H1 (cell line): ENCODE data around the gene E2F3. TPM values are rescaled to one million over a fixed set of nuclear protein-coding genes. Genes with fewer than 3 reads are reported as not detected.

Experiments used
- BRCA1 ChIP-seq: IDR thresholded peaks from 2 replicates; pipeline ENCODE4 v1.6.1; 2012; ENCODE audit warnings: low read depth, low read length, improper control_type of control experiment
- CEBPB ChIP-seq: IDR thresholded peaks from 2 replicates; pipeline ENCODE4 v1.6.1; 2012; ENCODE audit warnings: low read depth, low read length
- CHD1 ChIP-seq: IDR thresholded peaks from 2 replicates; pipeline ENCODE4 v1.6.1; 2012; ENCODE audit warnings: low read depth, low read length, improper control_type of control experiment
- CHD7 ChIP-seq: fragments of 300-600 bp; sonication (generic); IDR thresholded peaks from 2 replicates; pipeline ENCODE4 v1.7.1; 2012; ENCODE audit warnings: low read length, moderate library complexity, mild to moderate bottlenecking, inconsistent platforms; ENCODE audit not compliant: insufficient replicate concordance
- E2F6 ChIP-seq: IDR thresholded peaks from 2 replicates; pipeline ENCODE4 v1.6.1; 2012; ENCODE audit warnings: inconsistent platforms
- EGR1 ChIP-seq: IDR thresholded peaks from 2 replicates; pipeline ENCODE4 v1.6.1; 2011; ENCODE audit warnings: low read depth, low read length, borderline replicate concordance
- GTF2F1 ChIP-seq: IDR thresholded peaks from 2 replicates; pipeline ENCODE4 v1.6.1; 2012; ENCODE audit warnings: low read depth, low read length, improper control_type of control experiment, borderline replicate concordance
- TCF12 ChIP-seq: IDR thresholded peaks from 2 replicates; pipeline ENCODE4 v1.6.1; 2011; ENCODE audit warnings: low read depth, mild to moderate bottlenecking, low read length
- polyA plus RNA-seq, 7 experiments: library from polyadenylated mRNA; depleted of rRNA in 3 of 7; stranded (reverse) in 5 of 7; unstranded in 2 of 7; fragments of >200 nt in 5 of 7; fragments of 200-250 nt in 2 of 7; gene quantifications; 1 replicate in 5 of 7; 2 replicates in 1 of 7; 4 replicates in 1 of 7; pipeline versions ENCODE4 v1.2.1 to v1.2.3, GENCODE V29; 2011 to 2013; ENCODE audit warnings: missing spikeins in 2 of 7, mixed read lengths in 2 of 7
- total RNA-seq: library from RNA; stranded (reverse); fragmentation: NEBNext Ultra II Directional; extraction: Animal tissue kit (Norgen Biotek cat#: 25700); gene quantifications from 2 replicates; pipeline ENCODE4 v1.2.1, GENCODE V29; 2021
- TF ChIP-seq, protein P1 (sequence below), 3 experiments: IDR thresholded peaks; 1 replicate in 2 of 3; 2 replicates in 1 of 3; pipeline versions ENCODE4 v1.5.1 to v1.6.1; 2011; ENCODE audit warnings: low read length in 3 of 3, mild to moderate bottlenecking in 3 of 3, inconsistent platforms in 2 of 3, low read depth in 1 of 3, moderate library complexity in 1 of 3; ENCODE audit not compliant: insufficient read depth in 1 of 3; ENCODE audit errors: control extremely low read depth in 1 of 3

Gene E2F3
- total and polyA plus RNA-seq, 2 of the 8 experiments (the other 6 are each of a cell fraction or from before 2014, with no cell fraction given): 14.9 to 42.2 TPM

DNA sequence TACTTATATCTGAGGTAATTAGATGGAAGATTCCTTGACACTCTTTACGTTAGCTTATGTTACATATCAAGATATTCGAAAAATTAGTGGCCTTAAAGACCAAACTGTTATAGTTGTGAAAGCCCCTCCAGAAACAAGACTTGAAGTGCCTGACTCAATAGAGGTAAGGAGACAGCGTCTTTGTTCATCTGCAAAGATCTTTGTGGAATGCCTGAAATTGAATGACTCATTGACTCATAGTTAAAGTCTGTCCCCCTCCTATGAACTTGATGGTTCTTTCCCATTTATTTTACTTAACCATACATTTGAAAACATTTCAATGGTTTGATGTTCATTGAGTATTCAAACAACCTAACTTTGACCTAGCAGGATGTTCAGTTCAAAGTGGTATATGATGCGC, 85.0 kb downstream of the E2F3 start (continued):
- TF ChIP-seq CHD7 (no peak), BRCA1 (no peak), TCF12 (no peak), GTF2F1 (no peak), CEBPB (no peak), E2F6 (no peak), CHD1 (no peak), EGR1 (no peak)
- TF ChIP-seq, protein P1, sequence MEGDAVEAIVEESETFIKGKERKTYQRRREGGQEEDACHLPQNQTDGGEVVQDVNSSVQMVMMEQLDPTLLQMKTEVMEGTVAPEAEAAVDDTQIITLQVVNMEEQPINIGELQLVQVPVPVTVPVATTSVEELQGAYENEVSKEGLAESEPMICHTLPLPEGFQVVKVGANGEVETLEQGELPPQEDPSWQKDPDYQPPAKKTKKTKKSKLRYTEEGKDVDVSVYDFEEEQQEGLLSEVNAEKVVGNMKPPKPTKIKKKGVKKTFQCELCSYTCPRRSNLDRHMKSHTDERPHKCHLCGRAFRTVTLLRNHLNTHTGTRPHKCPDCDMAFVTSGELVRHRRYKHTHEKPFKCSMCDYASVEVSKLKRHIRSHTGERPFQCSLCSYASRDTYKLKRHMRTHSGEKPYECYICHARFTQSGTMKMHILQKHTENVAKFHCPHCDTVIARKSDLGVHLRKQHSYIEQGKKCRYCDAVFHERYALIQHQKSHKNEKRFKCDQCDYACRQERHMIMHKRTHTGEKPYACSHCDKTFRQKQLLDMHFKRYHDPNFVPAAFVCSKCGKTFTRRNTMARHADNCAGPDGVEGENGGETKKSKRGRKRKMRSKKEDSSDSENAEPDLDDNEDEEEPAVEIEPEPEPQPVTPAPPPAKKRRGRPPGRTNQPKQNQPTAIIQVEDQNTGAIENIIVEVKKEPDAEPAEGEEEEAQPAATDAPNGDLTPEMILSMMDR (IDR thresholded peaks at IDR 0.05; ENCODE audit: control extremely low read depth in 1 of 3, insufficient read depth in 1 of 3, low read depth in 1 of 3, low read length in 3 of 3): no peak
